ENCODE results near the gene LSM3.

The LSM3 gene

GRCh38 chr3:14201940-14202684, 23.5 kb downstream of the LSM3 start:
- FAIRE-seq, result no peak

DNA sequence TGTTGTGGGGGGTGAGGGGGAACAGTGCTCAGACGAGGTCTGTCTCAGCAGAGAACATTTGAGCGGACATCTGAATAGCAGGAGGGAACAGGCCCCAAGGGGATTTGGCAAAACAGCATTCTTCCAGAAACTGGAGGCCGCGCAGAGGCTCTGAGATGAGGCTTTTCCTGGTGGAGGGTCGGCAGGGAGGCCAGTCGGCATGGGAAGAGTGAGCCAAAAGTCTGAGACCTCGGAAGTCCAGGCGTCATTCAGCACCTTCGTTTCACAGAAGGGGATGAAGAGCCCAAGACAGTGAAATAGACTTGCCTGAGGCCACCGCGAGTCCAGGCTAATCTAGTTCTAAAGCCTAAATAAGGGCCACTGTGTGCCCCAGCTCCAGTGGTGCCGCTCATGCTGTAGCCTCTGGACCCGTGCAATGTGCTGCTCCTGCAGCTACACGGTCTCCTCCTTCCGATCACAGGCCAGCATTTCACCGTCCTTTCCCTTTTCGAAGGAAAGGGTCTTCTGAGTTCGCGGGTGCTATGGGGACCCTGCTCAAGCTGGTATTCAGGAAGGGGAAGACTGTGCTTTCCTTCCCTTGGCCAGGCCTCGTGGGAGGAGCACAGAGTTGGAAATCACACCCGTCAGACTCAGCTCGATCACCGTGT, 24.4 kb downstream of the LSM3 start:
- FAIRE-seq, result no peak

- FAIRE-seq, result peak; percentile 76
Measured at GRCh38 chr3:14203521-14204079, 25.0 kb downstream of the LSM3 start.

DNA sequence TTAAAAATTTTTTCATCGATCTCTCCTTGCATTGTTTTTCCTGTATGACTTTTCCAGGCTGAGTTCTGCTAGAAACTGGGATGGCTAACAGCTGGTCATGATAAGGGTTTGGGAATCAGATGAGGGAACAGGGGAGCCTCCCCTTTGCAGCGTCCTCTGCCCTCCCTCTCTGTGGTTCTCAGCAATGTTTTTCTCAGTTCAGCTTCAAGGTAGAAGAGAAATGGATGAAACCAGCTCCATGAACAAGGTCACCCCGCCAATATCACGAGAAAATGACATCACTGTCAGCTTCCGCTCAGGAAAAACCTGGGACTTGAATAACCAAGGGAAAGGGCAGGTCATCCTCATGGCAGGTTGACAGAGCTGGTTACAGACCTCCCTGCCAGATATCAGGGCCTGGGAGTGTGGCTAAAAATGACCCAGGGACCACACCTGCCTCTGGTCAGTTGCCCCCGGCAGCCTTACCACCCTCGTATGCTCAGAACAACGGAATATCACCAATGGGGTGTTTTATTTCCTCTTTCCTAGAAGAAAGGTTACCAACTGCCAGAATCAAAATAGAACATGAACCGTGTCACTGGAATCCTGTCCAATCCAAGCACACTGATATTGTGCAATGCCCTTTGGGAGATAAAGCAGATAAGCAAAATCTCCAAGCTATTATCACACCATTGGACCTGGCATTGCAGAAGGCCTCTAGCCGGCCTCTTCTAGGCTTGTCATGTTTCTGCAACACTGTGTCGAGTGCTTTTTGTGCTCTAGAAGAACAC, 26.1 kb downstream of the LSM3 start:
- FAIRE-seq, result peak; percentile 22

- FAIRE-seq, result no peak
Measured at GRCh38 chr3:14206548-14207177, 28.0 kb downstream of the LSM3 start.

- no peak for FAIRE-seq
Measured at GRCh38 chr3:14208168-14208567, 29.6 kb downstream of the LSM3 start.

GRCh38 chr3:14208977-14209394, 30.4 kb downstream of the LSM3 start:
- peak; percentile 98 for FAIRE-seq

DNA sequence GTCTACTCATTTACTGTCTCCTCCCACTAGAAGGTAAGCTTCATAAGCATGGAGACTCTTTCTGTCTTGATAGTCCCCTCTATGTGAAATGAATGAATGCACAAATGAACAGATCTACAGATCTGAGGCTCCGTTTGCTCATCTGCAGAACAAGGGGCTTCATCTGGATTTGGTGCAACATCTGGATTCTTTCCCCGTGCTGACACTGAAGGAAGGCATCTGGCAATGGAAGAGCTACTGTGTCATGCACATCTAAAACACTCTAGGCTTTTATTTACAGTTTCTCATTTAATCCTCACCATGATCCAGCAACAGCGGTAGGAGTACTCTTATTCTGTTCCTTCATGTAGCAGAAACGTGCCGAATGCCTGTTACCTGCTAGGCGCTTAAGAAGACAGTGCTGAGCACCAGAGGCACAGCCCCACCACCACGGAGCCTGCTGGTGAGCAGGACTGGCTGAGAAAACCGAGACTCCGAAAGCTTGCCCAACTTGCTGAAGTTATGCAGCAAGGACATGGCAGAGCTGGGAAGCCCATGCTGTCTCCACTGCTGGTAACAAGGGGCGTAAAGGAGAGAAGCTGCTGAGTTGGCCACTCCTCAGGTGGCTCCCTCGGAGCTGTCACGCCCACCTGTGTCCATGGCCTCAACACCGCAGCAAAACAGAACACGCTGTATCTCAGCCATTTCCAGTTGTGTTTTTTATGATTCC, 31.1 kb downstream of the LSM3 start:
- peak; percentile 34 for FAIRE-seq

GRCh38 chr3:14210290-14210688, 31.7 kb downstream of the LSM3 start:
- no peak for FAIRE-seq

- peak; percentile 98 for FAIRE-seq
Measured at GRCh38 chr3:14210843-14211594, 32.4 kb downstream of the LSM3 start.

GRCh38 chr3:14211621-14212020, 33.0 kb downstream of the LSM3 start:
- no peak for FAIRE-seq

DNA sequence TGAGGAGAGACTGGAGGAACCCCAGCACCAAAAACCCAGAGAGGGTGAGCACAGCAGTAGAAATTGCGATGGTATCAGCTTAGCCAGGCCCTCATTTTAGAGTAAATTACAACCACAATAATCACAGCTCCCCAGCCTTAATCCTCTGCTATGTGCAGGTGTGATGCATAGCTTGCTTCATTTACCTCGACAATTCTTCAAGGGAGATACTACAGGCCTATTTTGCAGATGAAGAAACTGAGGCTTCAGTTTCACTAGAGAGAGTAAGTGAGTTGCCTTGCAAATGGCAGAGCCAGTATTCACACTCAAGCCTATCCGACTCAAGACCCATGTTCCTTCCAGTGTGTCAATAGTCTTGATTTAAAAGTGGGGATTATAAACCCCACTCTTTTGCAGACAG, 33.4 kb downstream of the LSM3 start:
- no peak for FAIRE-seq

DNA sequence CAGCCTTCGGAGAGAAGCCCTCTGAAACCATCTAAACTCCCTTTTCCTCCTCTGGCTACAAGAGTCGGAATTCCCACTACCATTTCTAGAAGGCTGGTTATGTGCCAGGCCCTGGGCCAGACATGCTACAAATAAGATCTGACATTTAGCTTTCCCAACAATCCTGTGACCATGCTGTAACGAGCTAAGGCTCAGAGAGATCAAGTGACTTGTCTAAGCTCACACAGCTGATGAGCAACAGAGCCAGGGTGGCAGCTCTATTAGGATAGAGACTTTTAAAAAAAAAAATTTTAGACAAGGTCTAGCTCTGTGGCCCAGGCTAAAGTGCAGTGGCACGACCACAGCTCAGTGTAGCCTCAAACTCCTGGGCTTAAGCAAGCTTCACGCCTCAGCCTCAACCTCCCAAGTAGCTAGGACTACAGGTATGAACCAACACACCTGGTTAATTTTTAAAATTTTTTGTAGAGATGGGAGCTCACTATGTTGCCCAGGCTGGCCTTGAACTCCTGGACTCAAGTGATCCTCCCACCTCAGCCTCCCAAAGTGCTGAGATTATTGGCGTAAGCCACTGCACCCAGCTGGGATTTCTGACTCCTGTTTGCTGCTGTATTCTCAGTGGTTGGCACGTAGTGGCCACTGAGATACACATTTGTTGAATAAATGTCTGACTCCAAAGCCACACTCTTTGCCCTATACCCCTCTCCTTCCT, 34.6 kb downstream of the LSM3 start:
- FAIRE-seq, result no peak

GRCh38 chr3:14214764-14215163, 36.1 kb downstream of the LSM3 start:
- FAIRE-seq, result no peak

DNA sequence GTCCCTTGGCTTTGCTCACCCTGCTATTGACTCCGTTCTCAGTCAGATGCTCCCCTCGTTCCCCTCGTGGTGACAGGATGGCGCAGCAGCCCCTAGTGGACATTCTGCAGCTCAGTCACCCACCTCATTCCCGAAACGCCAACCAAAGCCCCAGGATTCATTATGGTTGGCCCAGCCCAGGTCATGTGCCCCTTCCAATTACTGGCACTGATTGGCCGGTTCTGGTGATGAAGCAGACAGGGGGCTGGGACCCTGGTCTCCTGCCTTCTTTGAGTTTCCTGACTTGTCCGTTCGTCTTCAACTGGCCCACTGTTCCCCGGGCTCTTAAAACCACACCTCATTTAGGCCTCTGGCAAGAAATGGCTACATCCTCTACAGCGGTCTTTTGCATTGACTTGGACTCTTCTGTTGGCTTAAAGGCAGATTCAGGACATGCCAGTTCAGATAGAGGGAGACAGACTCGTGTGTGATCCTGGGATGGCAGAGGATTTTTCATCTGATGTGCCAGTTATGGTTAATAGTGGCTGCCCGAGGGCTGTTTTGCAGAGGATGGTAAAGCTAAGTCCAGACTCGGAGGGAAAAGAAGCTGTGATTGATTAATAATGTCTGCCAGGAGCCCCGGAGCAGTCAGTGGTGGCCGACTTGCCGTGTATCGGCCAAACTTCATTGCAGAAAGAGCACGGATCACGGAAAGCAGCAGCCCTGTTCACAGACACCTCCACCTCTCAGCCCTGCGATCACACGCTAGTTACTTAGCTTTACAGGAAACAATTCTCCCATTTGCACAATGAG, 37.8 kb downstream of the LSM3 start:
- no peak for FAIRE-seq

GRCh38 chr3:14218355-14218754, 39.7 kb downstream of the LSM3 start:
- FAIRE-seq, result no peak

- no peak for FAIRE-seq
Measured at GRCh38 chr3:14220933-14221332, 42.3 kb downstream of the LSM3 start.

- no peak for FAIRE-seq
Measured at GRCh38 chr3:14221902-14222301, 43.3 kb downstream of the LSM3 start.

DNA sequence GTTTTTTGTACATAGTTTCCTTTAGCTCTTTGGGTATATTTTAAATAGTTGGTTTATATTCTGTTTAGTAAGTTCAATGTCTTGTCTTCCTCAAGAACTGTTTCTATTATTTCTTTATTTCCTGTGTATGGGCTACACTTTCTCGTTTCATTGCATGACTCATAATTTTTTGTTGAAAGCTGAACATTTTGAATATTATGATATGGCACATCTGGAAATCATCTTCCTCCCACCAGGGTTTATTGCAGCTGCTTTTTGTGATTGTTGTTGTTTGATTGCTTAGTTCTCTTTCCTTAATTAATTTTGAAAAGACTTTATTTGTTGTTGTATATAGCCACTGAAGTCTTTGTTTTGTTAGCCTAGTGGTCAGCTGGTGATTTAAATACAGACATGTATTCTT, 43.8 kb downstream of the LSM3 start:
- FAIRE-seq, result no peak
